Measurements from ENCODE around the gene ADK.

DNA sequence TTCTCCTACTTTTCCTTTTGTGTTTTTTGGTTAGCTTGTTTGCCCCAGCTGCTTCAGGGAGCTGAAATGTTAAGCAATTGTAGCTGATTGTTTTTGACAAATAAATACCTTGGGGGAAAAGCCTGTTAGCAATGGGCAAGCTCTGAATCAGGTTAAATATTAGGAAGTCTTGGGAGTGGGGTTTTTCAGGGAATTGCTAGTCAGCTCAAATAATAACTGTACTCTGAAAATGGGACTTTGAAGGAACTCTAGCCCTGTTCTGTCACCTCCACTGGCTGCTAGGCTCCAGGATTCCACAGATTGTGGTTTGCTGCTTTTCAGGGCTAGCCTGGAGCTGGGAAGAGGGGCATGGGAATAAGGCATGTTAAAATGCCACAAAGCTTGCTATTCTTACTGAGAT lies 39.5 kb downstream of the ADK start:
- TF ChIP-seq, protein P1, sequence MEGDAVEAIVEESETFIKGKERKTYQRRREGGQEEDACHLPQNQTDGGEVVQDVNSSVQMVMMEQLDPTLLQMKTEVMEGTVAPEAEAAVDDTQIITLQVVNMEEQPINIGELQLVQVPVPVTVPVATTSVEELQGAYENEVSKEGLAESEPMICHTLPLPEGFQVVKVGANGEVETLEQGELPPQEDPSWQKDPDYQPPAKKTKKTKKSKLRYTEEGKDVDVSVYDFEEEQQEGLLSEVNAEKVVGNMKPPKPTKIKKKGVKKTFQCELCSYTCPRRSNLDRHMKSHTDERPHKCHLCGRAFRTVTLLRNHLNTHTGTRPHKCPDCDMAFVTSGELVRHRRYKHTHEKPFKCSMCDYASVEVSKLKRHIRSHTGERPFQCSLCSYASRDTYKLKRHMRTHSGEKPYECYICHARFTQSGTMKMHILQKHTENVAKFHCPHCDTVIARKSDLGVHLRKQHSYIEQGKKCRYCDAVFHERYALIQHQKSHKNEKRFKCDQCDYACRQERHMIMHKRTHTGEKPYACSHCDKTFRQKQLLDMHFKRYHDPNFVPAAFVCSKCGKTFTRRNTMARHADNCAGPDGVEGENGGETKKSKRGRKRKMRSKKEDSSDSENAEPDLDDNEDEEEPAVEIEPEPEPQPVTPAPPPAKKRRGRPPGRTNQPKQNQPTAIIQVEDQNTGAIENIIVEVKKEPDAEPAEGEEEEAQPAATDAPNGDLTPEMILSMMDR (conservative IDR thresholded peaks at IDR 0.05) = no peak
- no peak for TF ChIP-seq EZH2 (IDR thresholded peaks at IDR 0.05; ENCODE audit: low read depth)
